Transverse colon (tissue), 4 donors: Measurements from ENCODE around the gene EVC. TPM values are rescaled to one million over a fixed set of nuclear protein-coding genes. Genes with fewer than 3 reads are reported as not detected.

Experiments
- DNase-seq: peaks from one replicate; pipeline ENCODE4 v3.0.0-alpha.2; 2019
- H3K27ac ChIP-seq, 4 donors: fragments of 200-600 bp; sonication (generic); 2 replicates each; pipeline ENCODE4 v1.5.1; 2016 to 2018; ENCODE audit warnings: inconsistent platforms in 4 of 4
- H3K27me3 ChIP-seq: fragments of 200-600 bp; sonication (generic); 2 replicates; pipeline ENCODE4 v1.5.1; 2017; ENCODE audit warnings: inconsistent platforms
- H3K36me3 ChIP-seq, 4 donors: fragments of 200-600 bp; sonication (generic); 2 replicates each; pipeline ENCODE4 v1.5.1; 2017 to 2019; ENCODE audit warnings: inconsistent platforms in 4 of 4
- H3K4me1 ChIP-seq, 4 donors: fragments of 200-600 bp; sonication (generic); 2 replicates each; pipeline ENCODE4 v1.5.1; 2017 to 2020; ENCODE audit warnings: inconsistent platforms in 4 of 4
- H3K4me3 ChIP-seq, 4 donors: fragments of 200-600 bp; sonication (generic); 1 replicate in 1 of 4; 2 replicates in 3 of 4; pipeline versions ENCODE4 v1.5.1 to v1.6.1; 2017 to 2019; ENCODE audit warnings: inconsistent platforms in 4 of 4
- H3K9me3 ChIP-seq, 2 donors: fragments of 200-600 bp; sonication (generic); 2 replicates each; pipeline ENCODE4 v1.5.1; 2017 to 2019; ENCODE audit warnings: inconsistent platforms in 2 of 2
- CTCF ChIP-seq, 5 experiments: fragments of 200-600 bp in 3 of 5; fragments of 450-650 bp in 2 of 5; sonication (generic) in 3 of 5; IDR thresholded peaks; 1 replicate in 2 of 5; 2 replicates in 3 of 5; pipeline ENCODE4 v1.5.1; 2016 to 2017; ENCODE audit warnings: antibody characterized with exemption in 5 of 5, inconsistent platforms in 3 of 5, mild to moderate bottlenecking in 2 of 5, moderate library complexity in 1 of 5
- EP300 ChIP-seq: sonication (generic); formaldehyde crosslinking; IDR thresholded peaks from one replicate; pipeline ENCODE4 v1.6.1; 2017; ENCODE audit warnings: antibody characterized with exemption, low read depth
- POLR2A ChIP-seq: fragments of 450-650 bp; IDR thresholded peaks from one replicate; pipeline ENCODE4 v1.6.1; 2016; ENCODE audit warnings: antibody characterized with exemption, mild to moderate bottlenecking, moderate library complexity
- POLR2AphosphoS5 ChIP-seq, 3 donors: sonication (generic); formaldehyde crosslinking; IDR thresholded peaks; one replicate each; pipeline ENCODE4 v1.6.1; 2016; ENCODE audit warnings: antibody characterized with exemption in 3 of 3
- WGBS, 2 donors: methylation state at CpG; one replicate each; pipeline ENCODE4 v1.1.5; 2018; ENCODE audit warnings: low coverage in 1 of 2; 5-methylcytosine and 5-hydroxymethylcytosine counted together
- in situ Hi-C, 4 donors: fragments of 200-750 bp; cut with MboI; loops; one replicate each; pipeline versions ENCODE4 v1.15.0 to v1.15.1; 2017; ENCODE audit warnings: low sequenced_read_pairs in 3 of 4, low pct_ligation_motif_present in 1 of 4, low pct_unique_long_range_greater_than_20kb in 1 of 4
- intact Hi-C: fragments of 100-400 bp; cut with DNase I; formaldehyde crosslinking; loops from one replicate; pipeline ENCODE4 v1.15.1; 2023; ENCODE audit warnings: low total_unique reads
- total RNA-seq, 4 donors: library from RNA; depleted of rRNA; stranded (reverse); fragments of >200 nt; gene quantifications; one replicate each; pipeline ENCODE4 v1.1.0, GENCODE V29; 2016

EVC gene
- total RNA-seq, 4 donors from 2014 or later: 6.0 to 45.8 (median 12.0) TPM

GRCh38 chr4:5812506-5813229 is 101.7 kb downstream of the EVC start:
- DNase-seq: no peak
- Histone ChIP-seq H3K4me3 (no peak overlapping the region), H3K4me1 (no peaks in the 10 kb centered on the region), H3K27me3 (no peaks in the 10 kb centered on the region), H3K36me3 (peaks cover 0 to 4% (median 0%) of the 10 kb centered on the region in 4 donors), H3K27ac (no peak overlapping the region), H3K9me3 (no peaks in the 10 kb centered on the region)
- 66 to 82% methylated on average over 4 to 9 of the region's 9 CpGs for WGBS, 2 donors
- TF ChIP-seq CTCF (IDR thresholded peaks at IDR 0.05) (peak; percentile 57 to 66 (median 61)), POLR2A (no peak)
- in situ Hi-C loops: loop anchor here in 2 of 4 donors (25.0 kb wide), 2 partner anchors 825 to 1325 kb away; no protein-coding TSS in a partner anchor
- intact Hi-C loops: no loop called here

DNA sequence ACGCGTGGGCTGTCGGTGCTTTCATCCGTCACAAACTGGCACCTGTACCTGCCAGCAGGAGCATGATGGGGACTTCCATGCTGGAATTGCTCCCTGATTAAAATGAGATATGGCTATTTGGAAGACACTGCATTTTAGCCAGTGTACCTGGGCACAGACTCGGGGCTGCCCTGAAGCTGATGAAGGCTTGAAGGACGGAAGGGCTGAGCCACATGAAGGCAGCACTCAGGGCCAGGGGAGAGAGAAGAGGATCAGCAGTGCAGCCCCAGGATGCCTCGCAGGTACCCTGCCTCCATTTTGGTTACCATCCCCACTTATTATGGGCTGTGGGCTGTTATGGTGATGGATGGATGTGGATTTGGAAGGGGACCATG is 102.9 kb downstream of the EVC start:
- TF ChIP-seq POLR2AphosphoS5 (IDR thresholded peaks at IDR 0.05) (no peak), CTCF (IDR thresholded peaks at IDR 0.05) (no peak), POLR2A (no peak), EP300 (no peak)
- intact Hi-C loops: no loop called here
- H3K27me3 ChIP-seq: no peaks in the 10 kb centered on the region
- no peaks in the 10 kb centered on the region for H3K4me1 ChIP-seq
- H3K4me3 ChIP-seq: no peak overlapping the region
- DNase-seq: no peak
- in situ Hi-C loops: loop anchor here in 2 of 4 donors (25.0 kb wide), 2 partner anchors 827 to 1327 kb away; no protein-coding TSS in a partner anchor
- H3K27ac ChIP-seq: peak overlapping the region in 2 of 4 donors; percentile 6 to 41
- WGBS, 2 donors: 88% methylated on average over 7 of the region's 7 CpGs; no CpG with 5 or more reads in 1 of the 2 donors
- peaks cover 0 to 4% (median 0%) of the 10 kb centered on the region in 4 donors for H3K36me3 ChIP-seq
- no peaks in the 10 kb centered on the region for H3K9me3 ChIP-seq

- no peak overlapping the region for H3K4me3 ChIP-seq
- 84% methylated on average over 6 of the region's 6 CpGs; no CpG with 5 or more reads in 1 of the 2 donors for WGBS, 2 donors
- TF ChIP-seq CTCF (IDR thresholded peaks at IDR 0.05): no peak
- no peak for TF ChIP-seq POLR2A
- no peak for TF ChIP-seq EP300
- TF ChIP-seq POLR2AphosphoS5 (IDR thresholded peaks at IDR 0.05): no peak
- in situ Hi-C loops (loop anchor here in 2 of 4 donors (25.0 kb wide), 2 partner anchors 827 to 1327 kb away; no protein-coding TSS in a partner anchor), intact Hi-C loops (no loop called here)
- no peaks in the 10 kb centered on the region for H3K27me3 ChIP-seq
- H3K27ac ChIP-seq: peak overlapping the region in 2 of 4 donors; percentile 18 to 41
- H3K9me3 ChIP-seq: no peaks in the 10 kb centered on the region
- no peak for DNase-seq
- no peaks in the 10 kb centered on the region for H3K4me1 ChIP-seq
- H3K36me3 ChIP-seq: peaks cover 0 to 4% (median 0%) of the 10 kb centered on the region in 4 donors
These were observed 103.4 kb downstream of the EVC start for GRCh38 chr4:5814421-5814820.

- WGBS, 2 donors: 91 to 100% methylated on average over 1 to 5 of the region's 5 CpGs
- Histone ChIP-seq H3K9me3 (no peaks in the 10 kb centered on the region), H3K36me3 (no peaks in the 10 kb centered on the region), H3K4me1 (no peaks in the 10 kb centered on the region), H3K27ac (no peak overlapping the region), H3K27me3 (no peaks in the 10 kb centered on the region), H3K4me3 (no peak overlapping the region)
- no peak for DNase-seq
- intact Hi-C loops: no loop called here
- in situ Hi-C loops: loop anchor here in 2 of 4 donors (25.0 kb wide), 2 partner anchors 828 to 1328 kb away; no protein-coding TSS in a partner anchor
- TF ChIP-seq POLR2A (no peak), CTCF (IDR thresholded peaks at IDR 0.05) (no peak), POLR2AphosphoS5 (IDR thresholded peaks at IDR 0.05) (no peak)
These were observed 104.6 kb downstream of the EVC start for GRCh38 chr4:5815641-5816040.
